Ecto neural progenitor cell (in vitro differentiated cells): ENCODE results near the gene KIAA1210.
A peak's percentile ranks its signal among the peaks of the same experiment; 100 is the strongest.

Experiments
- DNase-seq: peaks from one replicate; pipeline ENCODE4 v3.0.0-alpha.2; 2018; ENCODE audit warnings: low spot score

The KIAA1210 gene

DNA sequence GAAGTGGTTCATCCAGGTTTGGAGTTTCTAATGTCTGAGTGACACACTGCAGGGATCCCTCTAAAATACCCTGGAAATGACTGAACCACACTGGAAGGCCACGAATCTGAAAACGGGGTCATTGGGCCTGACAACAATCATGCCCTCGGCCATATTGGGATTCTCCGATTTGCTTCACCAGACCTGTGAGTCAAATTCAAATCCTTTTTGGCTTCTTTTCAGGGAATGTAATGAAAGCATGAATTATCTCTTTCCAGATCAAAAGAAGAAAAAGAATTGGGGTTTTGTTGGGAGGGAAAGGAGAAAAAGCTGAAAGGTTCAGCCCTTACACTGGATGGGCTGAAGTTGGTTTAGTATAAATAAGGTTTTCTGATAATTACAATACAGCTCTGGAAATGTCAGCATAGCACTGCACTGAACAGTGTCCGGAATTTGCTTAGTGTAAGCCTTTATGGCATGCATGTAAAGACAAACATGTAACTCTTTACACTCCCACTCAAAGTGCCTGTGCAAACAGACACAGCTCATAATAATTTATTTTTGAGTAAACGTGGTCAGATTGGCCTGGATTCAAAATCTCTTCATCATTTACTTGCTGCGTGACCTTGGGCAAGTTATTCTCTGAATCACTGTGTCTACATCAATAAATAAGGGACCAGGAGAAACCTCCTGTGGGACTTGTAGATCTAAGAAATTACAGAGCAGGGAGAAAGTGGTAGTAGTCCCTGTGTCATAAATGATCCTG is 33.4 kb downstream of the KIAA1210 start:
- DNase-seq, result no peak

DNA sequence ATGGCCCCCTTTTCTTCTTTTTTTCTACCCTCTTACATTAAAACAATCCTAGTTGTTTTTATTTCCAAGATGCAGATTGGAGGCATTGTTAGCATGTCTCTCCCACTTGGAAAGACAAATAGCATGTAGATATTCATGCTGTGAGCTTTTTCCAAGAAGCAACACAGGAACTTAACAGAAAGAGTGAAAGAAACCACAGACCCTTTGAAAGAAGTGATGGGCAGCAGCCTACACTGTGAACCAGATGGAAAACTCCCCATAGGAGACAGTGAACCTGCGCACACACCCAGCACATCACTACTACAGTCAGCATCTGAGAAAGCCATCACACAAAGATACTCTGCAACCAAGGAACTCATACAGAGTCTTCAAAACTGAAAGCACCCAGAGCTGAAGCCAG is 37.0 kb downstream of the KIAA1210 start:
- DNase-seq, result no peak

DNA sequence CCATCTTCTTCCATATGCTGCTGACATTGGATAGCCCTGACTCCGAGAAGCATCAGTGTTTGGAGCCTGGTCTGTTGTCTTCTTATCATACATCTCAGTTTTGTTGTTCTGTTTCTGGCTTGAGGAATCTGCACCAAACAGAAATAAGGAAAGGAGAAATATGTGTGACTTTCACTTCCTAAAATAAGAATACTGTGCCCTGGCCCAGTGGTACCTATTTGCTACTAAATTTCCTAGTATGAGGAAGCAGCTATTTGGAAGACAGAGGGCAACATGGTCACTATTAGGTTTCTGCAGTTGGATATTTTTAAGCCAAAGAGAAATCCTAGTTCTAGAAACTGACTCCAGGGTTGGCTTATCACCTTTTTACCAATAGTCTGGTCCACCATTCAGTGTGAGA is 38.0 kb downstream of the KIAA1210 start:
- DNase-seq, result no peak

DNA sequence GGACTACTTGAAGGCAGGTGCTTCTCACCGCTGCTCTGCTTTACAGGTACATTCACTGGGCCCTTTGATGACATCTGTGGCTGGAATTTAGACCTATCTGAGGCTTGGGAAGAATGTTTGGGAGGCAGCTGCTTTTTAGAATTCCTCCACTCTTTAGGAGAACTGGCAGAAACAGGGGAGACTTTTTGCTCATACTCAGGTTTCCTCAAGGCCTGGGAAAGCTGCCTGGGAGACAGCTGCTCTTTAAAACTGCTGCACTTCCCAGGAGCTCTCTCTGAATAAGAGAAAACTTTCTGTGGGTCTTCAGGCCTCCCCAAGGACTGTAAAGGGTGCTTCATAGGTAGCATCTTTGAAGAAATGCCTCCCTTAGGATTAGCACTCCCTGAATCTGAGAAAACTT is 40.5 kb downstream of the KIAA1210 start:
- DNase-seq, result no peak

DNA sequence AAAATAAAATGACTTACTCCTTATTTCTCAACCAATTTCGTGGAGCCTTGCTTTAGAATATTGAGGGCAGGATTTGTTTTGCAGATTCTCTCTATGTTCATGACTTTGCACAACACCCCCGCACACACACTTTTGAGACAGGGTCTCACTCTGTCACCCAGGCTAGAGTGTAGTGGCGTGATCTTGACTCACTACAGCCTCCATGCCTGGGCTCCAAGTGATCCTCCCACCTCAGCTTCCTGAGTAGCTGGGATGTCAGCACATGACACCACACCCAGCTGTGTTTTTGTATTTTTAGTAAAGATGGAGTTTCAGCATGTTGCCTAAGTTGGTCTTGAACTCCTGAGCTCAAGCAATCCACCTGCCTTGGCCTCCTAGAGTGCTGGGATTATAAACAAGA is 42.8 kb downstream of the KIAA1210 start:
- DNase-seq, result no peak

DNA sequence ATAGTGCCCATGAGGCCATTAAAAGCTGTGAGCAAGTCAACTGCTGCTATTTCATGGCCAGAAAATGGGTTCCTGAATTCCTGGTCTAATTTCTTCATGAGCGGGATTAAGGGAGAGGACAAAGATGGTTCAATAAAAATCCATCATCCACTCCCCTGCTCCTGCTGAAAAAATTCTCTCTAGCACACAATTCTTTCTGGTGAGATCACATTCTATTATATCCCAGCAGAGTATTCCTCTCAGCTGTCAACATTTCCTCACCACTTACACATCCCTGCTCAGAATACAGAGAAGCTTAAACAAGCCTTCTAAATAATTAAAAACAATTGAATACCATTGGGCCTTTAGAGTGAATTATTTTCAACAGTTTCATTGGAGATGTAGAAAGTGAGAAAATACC is 45.3 kb downstream of the KIAA1210 start:
- no peak for DNase-seq

DNA sequence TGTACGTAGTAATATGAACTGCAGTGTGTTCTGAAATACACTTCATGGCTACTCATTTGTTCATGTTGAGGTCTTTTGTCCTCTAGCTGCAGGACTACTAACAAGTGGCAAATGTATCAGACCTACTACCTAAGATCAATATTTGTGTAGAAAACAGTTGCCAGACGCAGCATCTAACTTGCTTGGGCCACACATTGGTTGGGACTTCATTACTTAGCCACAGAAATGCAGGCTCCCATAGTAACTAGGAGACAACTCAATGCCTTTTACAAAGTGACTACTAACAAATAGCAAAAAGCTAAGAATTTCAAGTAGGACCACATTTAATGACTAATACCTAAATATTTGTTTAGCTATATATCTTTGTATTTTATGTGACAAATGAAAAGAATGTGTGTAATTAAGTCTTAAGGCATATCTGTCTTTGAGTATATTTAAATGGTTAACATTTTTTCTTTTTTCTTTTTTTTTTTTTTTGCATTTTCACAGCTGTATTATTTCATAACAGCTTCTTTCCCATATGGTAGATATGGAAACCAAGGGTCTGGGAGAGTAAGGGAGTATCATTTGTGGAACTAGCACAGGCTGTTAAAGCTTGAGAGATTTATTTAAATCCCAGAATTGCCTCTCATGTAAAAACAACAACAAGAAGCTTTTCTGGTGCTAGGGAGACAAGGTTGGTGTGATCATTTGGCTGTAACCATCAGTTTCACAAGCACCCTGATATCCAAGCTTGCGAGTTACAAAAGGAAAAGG is 52.2 kb downstream of the KIAA1210 start:
- DNase-seq, result no peak

DNA sequence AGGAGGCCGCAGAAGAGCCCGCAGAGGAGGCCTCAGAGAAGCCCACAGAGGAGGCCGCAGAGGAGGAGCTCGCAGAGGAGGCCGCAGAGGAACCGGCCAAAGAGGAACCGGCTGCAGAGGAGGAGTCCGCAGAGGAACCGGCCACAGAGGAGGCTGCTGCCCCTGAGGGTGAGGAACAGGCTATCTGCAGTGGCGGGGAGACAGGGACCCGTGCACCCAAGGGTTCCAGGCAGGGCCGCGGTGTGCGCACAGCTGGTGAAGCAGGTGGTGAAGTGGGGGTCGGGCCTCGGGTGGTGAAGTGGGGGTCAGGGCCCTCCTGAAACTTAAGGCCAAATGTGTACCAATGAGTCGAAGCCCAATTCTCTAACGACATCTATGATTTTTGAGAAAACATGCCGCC is 53.7 kb downstream of the KIAA1210 start:
- no peak for DNase-seq

DNA sequence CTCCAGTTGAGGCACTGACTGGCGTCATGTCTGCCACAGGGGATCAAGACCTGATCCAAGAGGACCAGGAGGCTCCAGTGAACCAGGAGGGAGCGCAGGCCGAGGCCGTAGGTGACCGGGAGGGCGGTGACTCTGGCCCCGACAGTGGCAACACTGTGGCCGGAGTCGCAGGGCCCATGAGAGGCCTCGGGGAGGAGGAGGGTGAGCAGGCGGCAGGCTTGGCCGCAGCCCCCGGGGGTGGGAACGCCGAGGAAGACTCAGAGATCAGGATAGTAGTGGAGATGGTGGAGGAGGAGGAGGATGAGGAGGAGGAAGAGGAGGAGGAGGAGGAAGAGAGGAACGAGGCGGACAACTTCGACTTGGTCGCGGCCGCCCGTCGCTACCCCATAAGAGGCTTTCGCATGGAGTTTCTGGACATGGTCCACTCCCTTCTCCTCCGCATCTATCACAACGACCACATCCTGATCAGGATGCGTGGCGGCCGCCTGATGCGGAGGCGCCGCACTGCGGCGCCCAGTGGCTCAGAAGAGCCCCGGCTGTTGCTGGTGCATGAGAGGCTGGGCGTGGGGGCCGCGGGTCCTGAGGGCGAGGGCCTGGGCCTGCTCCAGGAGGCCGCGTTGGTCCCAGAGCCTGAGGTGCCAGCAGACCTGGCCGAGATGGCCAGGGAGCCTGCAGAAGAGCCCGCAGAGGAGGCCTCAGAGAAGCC is 54.3 kb downstream of the KIAA1210 start:
- no peak for DNase-seq

DNA sequence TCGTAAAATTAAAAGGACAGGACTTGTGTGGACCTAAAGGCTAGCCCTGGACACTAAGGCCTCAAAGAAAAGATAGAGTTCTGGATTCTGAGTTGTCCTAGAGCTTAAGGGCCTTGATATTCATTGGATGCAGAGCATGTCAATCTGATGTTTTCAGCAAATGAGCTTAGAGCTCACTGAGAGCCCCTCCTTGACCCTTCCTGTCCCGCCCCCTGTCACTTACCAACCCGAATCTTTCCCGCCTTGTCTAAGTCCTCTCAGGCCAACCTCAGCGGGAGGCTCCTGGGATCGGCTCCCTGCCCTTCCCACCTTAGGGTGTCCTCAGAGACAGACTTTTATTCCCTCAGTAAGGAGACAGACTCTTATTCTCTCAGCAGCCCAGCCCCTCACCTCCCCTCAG is 54.9 kb downstream of the KIAA1210 start, which contains the start of gene CT47C1:
Gene CT47C1 (plus strand): TSS at position 250 of the 400 bp plus-strand sequence. CDS start 233 bp downstream, outside the sequence.
- no peak for DNase-seq

DNA sequence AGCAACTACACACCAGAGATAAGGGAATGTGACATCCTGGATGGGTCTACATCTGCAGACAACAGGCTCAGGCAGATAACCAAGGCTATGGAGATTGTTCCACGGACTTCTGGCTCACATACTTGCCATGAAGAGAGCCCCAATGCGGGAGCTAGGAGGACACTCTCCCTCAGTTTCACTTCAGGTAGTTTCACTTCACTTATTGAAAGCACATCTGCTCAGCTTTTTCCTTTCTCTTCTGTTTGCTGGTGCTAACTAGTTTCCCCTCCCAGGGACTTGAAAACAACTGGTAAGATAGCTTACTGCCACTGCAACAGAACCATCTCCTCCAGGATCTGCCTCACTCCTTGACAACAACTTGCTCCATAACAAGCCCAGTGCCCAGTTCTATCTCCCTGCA is 56.2 kb downstream of the KIAA1210 start:
- no peak for DNase-seq

DNA sequence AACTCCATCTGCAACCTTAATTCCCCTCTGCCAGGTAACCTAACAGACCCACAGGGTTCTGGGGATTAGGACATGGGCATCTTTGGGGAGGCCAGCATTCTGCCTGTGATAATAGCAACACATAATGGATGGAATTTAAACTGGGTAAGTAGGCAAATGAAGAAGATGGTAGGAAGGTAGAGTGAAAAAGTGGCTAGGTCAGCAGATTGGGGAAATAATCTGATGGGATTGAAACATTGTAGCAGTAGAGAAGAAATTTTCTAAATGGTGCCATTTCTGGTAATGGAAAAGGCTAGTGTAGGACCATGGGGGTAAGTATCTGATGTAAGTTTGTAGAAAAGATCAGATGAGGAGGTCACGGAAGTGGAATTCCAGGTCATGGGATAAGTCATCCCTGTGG is 57.9 kb downstream of the KIAA1210 start:
- no peak for DNase-seq

DNA sequence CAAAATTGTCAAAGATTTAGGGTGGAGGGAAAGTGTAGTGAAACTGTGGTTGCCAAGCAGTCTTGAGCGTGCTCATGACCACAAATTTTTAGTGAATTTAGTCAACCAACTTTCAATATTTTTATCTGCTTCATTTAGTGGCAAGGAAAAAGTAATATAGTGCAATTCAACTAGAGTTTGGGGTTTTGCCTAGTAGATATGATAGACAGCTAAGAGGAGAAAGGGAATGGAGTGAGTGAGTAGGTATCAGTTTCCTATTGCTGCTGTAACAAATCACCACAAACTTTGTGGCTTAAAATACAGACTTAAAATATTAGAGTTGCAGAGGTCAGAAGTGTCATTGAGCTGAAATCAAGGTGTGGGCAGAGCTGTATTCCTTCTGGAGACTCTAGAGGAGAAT is 58.5 kb downstream of the KIAA1210 start:
- no peak for DNase-seq

DNA sequence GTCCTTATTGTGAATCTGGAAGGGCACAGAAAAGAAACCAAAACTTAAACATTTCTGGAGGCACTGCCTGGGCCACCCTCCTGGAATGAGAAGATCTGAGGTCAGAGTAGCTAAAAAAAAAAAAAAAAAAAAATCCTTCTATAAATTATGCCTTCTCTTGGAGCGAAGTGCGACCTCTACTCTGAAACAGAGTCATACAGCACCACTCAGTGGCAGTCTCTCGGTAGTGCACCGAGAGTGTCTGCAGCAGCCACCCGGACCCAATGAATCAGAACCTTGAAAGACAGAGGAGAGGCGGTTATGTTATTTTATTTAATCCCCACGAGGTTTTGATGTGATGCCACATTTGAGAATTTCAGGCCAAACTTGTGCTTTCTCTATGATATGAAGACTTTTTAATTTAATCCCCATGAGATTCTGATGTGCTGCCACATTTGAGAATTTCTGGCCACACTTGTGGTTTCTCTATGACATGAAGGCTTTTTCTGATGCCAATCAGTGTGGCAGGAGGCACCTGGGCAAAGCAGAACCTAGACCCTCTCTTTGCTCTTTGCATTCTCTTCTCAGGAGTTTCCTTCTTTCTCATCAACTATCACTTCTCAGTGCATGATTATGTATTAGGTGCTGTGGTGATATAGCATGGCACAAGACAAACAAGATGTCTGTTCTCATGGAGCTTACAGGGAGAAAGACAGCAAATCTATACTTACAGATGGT is 60.4 kb downstream of the KIAA1210 start:
- DNase-seq, result peak; percentile 47

DNA sequence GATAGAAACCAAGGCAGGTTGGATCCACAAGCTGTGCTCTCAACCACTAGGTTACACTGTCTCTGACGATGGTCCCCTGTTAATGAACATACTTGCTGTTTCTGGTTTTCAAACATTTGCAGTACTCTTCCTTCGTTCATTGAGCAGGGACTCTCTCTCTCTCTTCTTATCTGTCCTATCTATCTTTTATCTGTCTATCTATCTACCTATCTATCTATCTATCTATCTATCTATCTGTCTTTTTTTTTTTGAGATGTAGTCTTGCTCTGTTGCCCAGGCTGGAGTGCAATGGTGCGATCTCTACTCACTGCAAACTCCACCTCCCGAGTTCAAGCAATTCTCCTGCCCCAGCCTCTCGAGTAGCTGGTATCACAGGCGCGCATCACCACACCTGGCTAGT is 64.2 kb downstream of the KIAA1210 start:
- DNase-seq, result no peak

DNA sequence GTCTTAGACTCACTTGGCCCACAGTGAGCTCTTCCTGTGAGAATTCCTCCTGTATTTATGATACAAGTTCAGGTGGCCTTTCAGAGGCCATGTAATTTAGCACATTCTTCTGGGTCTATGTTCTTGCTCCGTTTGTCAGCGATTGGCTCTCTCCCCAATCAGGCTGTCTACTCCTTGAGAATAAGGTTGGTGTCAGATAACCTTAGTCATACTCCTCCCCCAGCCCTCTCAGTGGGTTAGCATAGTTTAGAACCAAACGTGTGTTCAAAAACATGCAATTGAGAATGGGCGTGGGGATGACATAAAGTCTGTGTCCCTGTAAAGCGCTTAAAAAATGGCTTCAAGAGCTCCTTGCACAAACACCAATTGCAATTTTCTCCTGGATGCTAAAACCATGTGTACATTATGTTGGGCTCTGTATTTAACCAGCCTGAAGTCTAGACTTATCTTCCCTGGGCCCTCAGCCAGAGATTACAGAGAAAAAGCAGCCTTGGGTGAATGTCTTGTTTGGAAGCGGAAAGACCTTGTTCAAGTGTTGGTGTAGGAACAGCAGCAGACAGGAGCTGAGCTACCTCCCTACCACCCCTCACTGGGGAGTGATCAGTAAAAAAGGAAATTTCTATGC is 64.8 kb downstream of the KIAA1210 start:
- DNase-seq, result no peak

DNA sequence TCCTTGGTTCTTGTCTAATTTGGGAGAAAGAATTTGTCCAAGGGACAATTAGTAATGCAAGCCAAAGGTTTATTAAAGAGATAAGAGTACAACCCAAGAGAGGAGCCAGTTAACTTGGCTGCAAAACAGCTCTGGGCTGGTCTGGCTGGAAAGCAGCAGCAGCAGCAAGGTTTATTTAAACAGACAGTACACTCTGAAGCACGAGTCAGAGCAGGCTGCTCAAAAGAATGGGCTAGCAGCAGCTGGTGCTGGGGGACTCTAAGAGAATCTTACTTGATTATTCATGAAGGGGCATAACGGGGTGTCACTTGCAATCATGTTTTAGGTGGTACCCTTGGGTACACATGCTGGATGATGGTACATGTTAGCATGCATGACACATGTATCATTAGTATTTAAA is 71.9 kb downstream of the KIAA1210 start:
- DNase-seq, result no peak

DNA sequence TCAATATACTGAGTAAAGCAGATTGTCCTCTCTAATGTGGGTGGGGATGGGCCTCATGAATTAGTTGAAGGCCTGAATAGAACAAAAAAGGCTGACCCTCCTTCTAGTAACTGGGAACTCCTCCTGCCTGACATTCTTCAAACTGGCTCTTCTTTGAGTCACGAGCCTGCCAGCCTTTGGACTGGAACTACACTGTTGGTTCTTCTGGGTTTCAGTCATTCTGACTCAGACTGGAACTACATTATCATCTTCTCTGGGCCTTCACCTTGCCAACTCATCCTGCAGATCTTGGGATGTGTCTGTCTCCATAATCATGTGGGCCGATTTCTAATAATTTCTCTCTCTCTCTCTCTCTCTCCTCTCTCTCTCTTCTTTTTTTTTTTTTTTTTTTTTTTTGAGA is 81.7 kb downstream of the KIAA1210 start:
- no peak for DNase-seq

DNA sequence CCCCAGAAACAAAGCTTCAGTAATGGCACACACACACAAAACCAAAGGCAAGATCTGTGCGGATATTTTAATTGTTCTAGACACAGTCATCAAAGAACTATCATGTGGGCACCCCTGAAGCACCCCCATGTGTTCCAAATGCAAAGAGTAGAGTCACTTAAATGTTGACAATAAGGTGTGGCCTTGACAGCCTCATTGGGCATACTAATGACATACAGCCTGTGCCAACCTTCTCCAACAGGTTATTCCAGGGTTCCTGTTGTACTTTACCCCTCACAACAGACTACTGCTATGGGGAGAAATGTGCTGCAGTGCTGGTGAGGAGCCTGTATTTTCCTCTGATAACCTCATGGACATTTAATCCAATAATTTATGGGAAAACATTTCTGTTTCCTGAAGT is 84.6 kb downstream of the KIAA1210 start:
- no peak for DNase-seq

DNA sequence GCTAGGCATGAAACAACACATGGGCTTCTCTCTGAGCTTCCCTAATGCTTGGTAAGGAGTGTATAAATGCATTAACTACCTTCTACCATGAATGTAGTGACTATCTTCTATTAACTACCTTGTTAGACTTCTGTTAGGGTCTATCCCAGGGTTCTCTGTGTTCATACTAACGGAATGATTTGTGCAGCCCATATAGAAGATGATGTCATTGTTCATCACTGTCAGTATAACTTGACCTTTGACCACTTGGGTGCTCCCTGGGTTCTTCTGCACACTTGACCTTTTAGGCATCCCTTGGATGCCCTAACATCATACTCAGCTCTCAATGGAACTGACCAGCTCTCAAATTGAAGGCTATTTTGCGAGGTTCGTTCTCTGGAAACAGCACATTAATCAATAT is 85.6 kb downstream of the KIAA1210 start:
- DNase-seq, result no peak

DNA sequence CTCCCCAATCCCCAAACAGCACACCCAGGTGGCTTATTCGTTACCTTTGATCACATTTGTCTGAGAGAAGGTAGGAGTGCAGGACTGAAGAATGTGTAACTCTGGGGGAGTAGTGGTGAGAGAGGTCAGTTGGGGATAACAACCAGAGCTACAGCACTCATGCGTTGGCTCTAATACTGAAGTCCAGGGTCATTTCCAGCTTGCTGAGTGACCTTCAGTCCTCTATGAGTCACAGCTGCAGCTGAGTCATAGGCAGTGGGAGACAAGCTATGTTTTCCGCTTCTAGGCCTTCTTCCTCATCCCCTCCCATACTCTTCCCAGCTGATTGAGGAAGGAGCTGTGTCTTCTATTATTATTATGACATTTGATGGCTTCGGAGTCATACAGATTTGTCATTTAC is 86.4 kb downstream of the KIAA1210 start:
- DNase-seq, result no peak

DNA sequence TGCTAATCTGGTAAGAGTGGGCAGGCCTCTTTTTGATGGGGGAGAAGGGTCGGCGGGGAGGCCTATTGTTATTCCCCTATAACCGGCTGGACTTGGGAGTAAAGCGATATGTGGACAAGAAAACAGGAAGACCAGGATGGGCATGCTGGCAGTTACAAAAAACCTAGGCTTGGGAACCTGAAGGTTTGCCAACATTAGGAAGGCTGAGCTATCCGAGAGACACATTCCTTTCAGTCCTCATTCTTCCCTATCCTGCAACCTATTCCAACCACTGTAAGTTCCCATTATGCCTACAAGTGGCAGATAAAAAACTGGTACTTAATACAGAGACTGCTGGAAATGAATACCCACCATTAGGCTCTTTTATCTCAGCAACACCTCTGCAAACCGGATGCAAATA is 87.2 kb downstream of the KIAA1210 start:
- DNase-seq, result no peak
